GM11168 (cell line): Measurements from ENCODE around the gene NR1D2.

Source experiments
- in situ Hi-C: fragments of 300-500 bp; cut with MboI; formaldehyde crosslinking; loops from one replicate; pipeline ENCODE4 v1.12.0; 2022; ENCODE audit warnings: low sequenced_read_pairs; ENCODE audit not compliant: unreplicated experiment

NR1D2 gene

GRCh38 chr3:23961066-23961465, 16.0 kb downstream of the NR1D2 start:
- in situ Hi-C loops = no loop called here

GRCh38 chr3:23961913-23962312, 16.8 kb downstream of the NR1D2 start:
- in situ Hi-C loops = no loop called here

DNA sequence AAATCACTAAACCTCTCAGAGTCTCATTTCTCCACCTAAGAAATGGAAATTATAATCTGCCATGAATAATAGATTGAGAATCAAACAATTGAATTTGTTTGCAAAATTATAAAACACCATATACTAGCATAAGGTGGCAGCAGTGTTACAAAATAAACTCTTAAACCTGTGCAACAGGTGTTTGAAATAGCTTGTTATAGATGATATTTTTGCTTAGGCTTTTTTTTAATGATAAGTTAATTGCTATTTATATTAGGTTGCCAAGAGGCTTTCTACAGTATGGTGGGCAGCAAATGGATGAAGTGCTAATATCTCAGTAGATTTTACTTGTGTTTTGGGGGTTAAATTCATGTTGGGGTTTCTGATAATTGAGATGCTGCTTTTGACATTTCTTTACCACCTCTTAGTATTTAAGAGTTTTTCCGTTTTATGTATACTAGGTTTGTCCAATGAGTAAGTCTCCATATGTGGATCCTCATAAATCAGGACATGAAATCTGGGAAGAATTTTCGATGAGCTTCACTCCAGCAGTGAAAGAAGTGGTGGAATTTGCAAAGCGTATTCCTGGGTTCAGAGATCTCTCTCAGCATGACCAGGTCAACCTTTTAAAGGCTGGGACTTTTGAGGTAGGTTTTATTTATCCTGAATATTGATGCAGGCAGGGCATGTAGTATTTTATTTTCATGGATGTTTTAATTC, 19.6 kb downstream of the NR1D2 start:
- in situ Hi-C loops = no loop called here

DNA sequence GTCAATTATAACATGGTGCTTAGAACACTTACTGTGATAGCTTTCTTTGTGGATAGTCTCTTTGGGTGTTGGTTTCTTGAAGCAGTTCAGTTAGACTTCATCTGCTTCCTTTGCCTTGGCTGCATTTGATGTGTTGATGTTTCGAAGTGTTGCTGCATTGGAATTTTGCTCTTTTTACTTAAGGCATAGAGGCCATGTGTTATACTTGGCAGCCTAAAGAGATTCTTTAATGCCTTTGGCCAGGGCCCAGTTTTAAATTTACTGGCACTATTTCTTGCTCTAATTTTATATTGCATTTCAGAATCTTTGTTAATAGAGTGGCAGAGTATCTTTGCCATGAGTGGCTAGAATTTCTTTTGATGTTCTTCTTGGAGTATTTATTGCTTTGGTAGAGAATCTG, 21.2 kb downstream of the NR1D2 start:
- in situ Hi-C loops = no loop called here

- in situ Hi-C loops = no loop called here
Measured at GRCh38 chr3:23968463-23969184, 23.5 kb downstream of the NR1D2 start.

DNA sequence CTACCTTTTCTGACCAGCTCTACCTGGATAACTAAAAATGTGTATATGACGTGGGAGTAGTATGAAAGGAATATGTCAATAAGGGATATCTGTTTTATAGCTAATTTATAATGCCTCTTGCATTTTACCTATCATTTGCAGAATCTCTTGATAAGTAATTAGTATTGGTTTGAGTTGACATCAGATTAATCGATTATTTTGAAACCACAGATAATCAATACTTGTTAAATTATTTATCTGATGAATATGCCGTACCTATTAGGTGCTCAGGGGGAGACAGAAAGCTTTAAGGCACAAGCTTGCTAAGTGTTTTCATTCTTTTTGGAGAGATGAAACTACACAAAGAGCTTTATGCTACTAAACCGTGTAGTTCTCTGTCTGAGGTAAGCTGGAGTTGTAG, 24.3 kb downstream of the NR1D2 start:
- in situ Hi-C loops = no loop called here

GRCh38 chr3:23971684-23972083, 26.6 kb downstream of the NR1D2 start:
- in situ Hi-C loops = no loop called here

DNA sequence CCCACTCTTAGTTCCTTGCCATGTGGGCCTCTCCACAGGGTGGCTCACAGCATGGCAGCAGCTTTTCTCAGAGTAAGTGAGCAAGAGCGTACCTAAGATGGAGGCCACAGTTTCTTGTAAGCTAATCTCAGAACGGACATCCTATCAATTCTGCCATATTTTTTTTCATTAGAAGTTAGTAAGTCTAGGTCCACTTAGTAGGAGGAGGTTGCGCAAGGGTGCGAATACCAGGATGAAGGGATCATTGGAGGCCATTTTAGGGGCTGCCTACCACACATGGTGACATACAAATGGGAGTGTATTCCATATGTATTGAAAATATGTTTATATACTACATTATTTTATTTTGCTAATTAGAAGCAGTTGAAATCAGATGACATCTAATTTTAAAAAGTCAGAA, 31.5 kb downstream of the NR1D2 start:
- in situ Hi-C loops = no loop called here

DNA sequence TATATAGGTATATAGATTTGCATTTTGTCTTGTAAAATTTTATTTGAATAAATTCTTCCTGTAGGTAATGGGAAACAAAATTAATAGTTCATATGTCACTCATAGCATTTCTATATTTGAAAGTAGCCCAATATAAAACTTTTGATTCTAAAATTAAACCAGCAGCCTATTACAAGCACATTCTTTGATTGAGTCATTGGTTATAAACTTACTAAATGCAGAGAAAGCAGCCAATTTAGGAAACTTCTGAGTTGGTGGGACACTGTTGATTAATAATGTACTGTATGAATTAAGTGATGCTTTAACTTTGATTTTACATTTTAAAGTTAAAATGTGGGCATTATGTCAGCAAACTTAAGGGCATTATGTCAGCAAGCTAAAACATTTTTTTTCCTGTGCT, 34.5 kb downstream of the NR1D2 start:
- in situ Hi-C loops = no loop called here

- in situ Hi-C loops = no loop called here
Measured at GRCh38 chr3:23981136-23981535, 36.0 kb downstream of the NR1D2 start.

- in situ Hi-C loops = no loop called here
Measured at GRCh38 chr3:23981955-23982354, 36.9 kb downstream of the NR1D2 start.

DNA sequence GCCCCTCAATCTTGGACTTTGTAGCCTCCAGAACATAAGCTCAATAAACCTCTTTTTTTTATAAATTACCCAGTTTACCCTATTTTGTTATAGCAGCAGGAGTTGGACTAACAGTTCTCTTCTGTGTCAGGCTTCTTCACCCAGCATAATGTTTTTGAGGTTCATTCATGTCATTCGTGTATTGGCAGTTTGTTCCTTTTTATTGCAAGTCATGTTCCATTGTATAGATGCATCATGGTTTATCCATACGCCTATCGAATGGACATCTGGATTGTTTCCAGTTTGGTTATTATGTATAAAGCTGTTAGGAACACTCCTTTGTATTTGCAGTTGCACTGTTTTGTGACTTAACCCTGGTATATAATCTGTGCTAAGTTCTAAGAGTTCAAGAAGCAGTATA, 39.8 kb downstream of the NR1D2 start:
- in situ Hi-C loops = no loop called here

DNA sequence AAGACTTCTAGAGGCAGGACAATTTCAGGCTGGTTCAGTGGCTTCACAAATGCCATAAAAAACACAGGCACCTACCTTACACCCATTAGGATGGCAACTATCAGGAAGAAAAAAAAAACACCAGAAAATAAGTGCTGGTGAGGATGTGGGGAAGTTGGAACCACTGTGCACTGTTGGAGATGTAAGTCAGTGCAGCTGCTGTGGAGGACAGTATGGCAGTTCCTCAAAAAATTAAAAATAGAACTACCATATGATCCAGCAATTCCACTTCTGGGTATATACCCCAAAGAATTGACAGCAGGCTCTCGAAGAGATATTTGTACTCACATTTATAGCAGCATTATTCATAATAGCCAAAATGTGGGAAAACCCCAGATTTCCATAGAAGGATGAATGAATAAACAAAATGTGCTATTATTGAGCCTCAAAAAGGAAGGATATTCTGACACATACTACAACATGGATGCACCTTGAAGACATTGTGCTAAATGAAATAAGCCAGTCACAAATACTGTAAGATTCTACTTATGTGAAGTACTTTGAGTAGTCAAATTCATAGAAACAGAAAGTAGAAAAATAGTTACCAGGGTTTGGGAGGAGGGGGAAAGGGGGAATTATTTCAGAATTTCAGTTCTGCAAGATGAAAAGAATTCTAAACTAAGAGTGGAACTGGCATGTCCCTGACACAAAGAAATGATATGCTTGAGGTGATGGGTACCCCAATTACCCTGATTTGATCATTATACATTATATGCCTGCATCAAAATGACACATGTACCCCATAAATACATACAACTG, 40.9 kb downstream of the NR1D2 start:
- in situ Hi-C loops = no loop called here

DNA sequence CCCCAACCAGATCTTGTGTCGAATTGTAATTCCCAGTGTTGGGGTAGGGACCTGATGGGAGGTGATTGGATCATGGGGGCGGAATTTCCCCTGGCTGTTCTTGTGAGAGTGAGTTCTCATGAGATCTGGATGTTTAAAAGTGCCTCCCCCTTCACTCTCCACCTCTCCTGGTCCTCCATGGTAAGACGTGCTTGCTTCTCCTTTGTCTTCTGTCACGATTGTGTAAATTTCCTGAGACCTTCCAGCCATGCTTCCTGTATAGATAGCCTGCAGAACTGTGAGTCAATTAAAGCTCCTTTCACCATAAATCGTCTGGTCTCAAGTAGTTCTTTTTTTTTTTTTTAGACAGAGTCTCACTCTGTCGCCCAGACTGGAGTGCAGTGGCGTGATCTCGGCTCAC, 42.3 kb downstream of the NR1D2 start:
- in situ Hi-C loops = no loop called here

DNA sequence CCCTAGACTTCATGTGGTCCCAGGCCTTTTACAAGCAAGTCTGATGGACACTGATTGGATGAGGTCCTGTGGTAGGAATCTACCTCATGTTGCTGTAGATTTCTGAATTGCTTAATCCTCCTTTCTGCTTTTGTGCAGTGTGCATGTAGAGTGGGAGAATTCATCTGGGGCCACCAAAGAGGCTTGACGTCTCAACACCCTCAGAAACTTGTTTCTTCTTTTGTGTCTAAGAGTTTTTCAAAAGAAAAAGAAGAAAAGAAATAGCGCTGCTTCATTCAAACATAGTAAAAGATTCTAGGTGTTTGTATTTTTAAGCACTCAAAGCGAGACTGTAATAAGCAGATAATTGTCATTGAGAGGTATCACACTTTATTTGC, 46.2 kb downstream of the NR1D2 start:
- in situ Hi-C loops = loop anchor here (5.0 kb wide), 1 partner anchor 246 kb away; no protein-coding TSS in a partner anchor

GRCh38 chr3:23991683-23992628, 46.9 kb downstream of the NR1D2 start:
- in situ Hi-C loops = loop anchor here (5.0 kb wide), 1 partner anchor 245 kb away; no protein-coding TSS in a partner anchor

GRCh38 chr3:23993556-23994243, 48.6 kb downstream of the NR1D2 start:
- in situ Hi-C loops = loop anchor here (5.0 kb wide), 1 partner anchor 244 kb away; no protein-coding TSS in a partner anchor

- in situ Hi-C loops = loop anchor here (5.0 kb wide), 1 partner anchor 243 kb away; no protein-coding TSS in a partner anchor
Measured at GRCh38 chr3:23994244-23994569, 49.1 kb downstream of the NR1D2 start.

GRCh38 chr3:23995219-23995618, 50.1 kb downstream of the NR1D2 start:
- in situ Hi-C loops = no loop called here
